HepG2 (cell line): Measurements from ENCODE around the gene LGALS13. TPM values are rescaled to one million over a fixed set of nuclear protein-coding genes. Genes with fewer than 3 reads are reported as not detected.
A peak's percentile ranks its signal among the peaks of the same experiment; 100 is the strongest.

ENCODE experiments used
- ATAC-seq: fragments of 200-7000 bp; cut with Tn5 transposase; 3 replicates; pipeline ENCODE4 v1.9.1; 2020; ENCODE audit warnings: mild to moderate bottlenecking, moderate library complexity
- BruUV-seq: library from RNA; stranded (reverse); fragments of 400-500 nt; replicated peaks from 2 replicates; lab custom pipeline; 2021; lab: Mats Ljungman, UMichigan
- CTCF ChIA-PET: fragments of 300-600 bp; formaldehyde crosslinking; extraction: SDS; loops from one replicate; lab custom pipeline; 2021; ENCODE audit warnings: low total read pairs, inconsistent platforms, low intra/inter-chr PET ratio; lab: Yijun Ruan, JAX
- POLR2A ChIA-PET: fragments of 350-600 bp; sonication (Branson Sonifier 250); formaldehyde crosslinking; loops from one replicate; lab custom pipeline; 2020; ENCODE audit warnings: antibody characterized with exemption, inconsistent platforms; lab: Yijun Ruan, JAX
- DNase-seq: peaks from one replicate; pipeline ENCODE4 v3.0.0-alpha.2; 2015; ENCODE audit warnings: low spot score
- FAIRE-seq: peaks from 3 replicates; lab custom pipeline; 2011; peaks lifted over from hg19 to GRCh38; lab: Jason Lieb, UNC
- H2AFZ ChIP-seq: one replicate; pipeline ENCODE4 v1.6.1; 2011; ENCODE audit warnings: low read length, inconsistent platforms
- H3K27ac ChIP-seq: fragments of 300-600 bp; 3 replicates; pipeline ENCODE4 v1.8.0; 2011; ENCODE audit warnings: mixed run types, mild to moderate bottlenecking, mixed read lengths, low read length, inconsistent platforms; ENCODE audit not compliant: insufficient read depth; ENCODE audit errors: extremely low read length
- H3K27me3 ChIP-seq, 2 experiments: fragments of 200-600 bp in 1 of 2; 2 replicates in 1 of 2; 3 replicates in 1 of 2; pipeline versions ENCODE4 v1.6.0 to v1.8.0; 2011; ENCODE audit warnings: low read length in 2 of 2, mild to moderate bottlenecking in 2 of 2, moderate library complexity in 2 of 2, inconsistent platforms in 1 of 2; ENCODE audit not compliant: insufficient read depth in 2 of 2, control insufficient read depth in 1 of 2
- H3K36me3 ChIP-seq, 2 experiments: fragments of 200-600 bp in 1 of 2; replicated peaks in 1 of 2; 2 replicates in 1 of 2; 3 replicates in 1 of 2; pipeline versions ENCODE4 v1.5.1 to v1.8.0; 2011; ENCODE audit warnings: low read length in 2 of 2, inconsistent platforms in 1 of 2; ENCODE audit not compliant: insufficient read depth in 2 of 2, control insufficient read depth in 1 of 2
- H3K4me1 ChIP-seq: 2 replicates; pipeline ENCODE4 v1.5.1; 2012; ENCODE audit warnings: low read length, inconsistent platforms; ENCODE audit not compliant: insufficient read depth
- H3K4me2 ChIP-seq: 2 replicates; pipeline ENCODE4 v1.6.0; 2011; ENCODE audit warnings: low read depth, low read length, inconsistent platforms
- H3K4me3 ChIP-seq, 3 experiments: fragments of 200-600 bp in 1 of 3; sonication (generic), shearing (Covaris generic) in 1 of 3; replicated peaks in 1 of 3; 2 replicates each; pipeline ENCODE4 v1.5.1; 2011 to 2016; ENCODE audit warnings: low read length in 3 of 3, inconsistent platforms in 2 of 3, low read depth in 2 of 3, mild to moderate bottlenecking in 2 of 3, control low read depth in 1 of 3, mixed read lengths in 1 of 3; ENCODE audit not compliant: insufficient read depth in 1 of 3
- H3K79me2 ChIP-seq: one replicate; pipeline ENCODE4 v1.6.1; 2011; ENCODE audit warnings: low read length, inconsistent platforms; ENCODE audit not compliant: insufficient read depth
- H3K9ac ChIP-seq: 2 replicates; pipeline ENCODE4 v1.6.0; 2011; ENCODE audit warnings: mild to moderate bottlenecking, low read depth, low read length, inconsistent platforms; ENCODE audit not compliant: insufficient read depth
- H3K9me3 ChIP-seq: 2 replicates; pipeline ENCODE4 v1.5.1; 2012; ENCODE audit warnings: mild to moderate bottlenecking, low read length
- H4K20me1 ChIP-seq: 2 replicates; pipeline ENCODE4 v1.6.0; 2011; ENCODE audit warnings: inconsistent platforms, mild to moderate bottlenecking, low read length, moderate library complexity; ENCODE audit not compliant: insufficient read depth
- CEBPB ChIP-seq: IDR thresholded peaks from 2 replicates; pipeline ENCODE4 v1.6.1; 2011; ENCODE audit warnings: low read depth, low read length, improper control_type of control experiment, borderline replicate concordance
- HDAC6 ChIP-seq: fragments of 200-600 bp; sonication (generic); IDR thresholded peaks from 2 replicates; pipeline ENCODE4 v1.7.0; 2017; ENCODE audit warnings: mild to moderate bottlenecking, antibody characterized with exemption, low read length, low read depth
- KMT2A ChIP-seq: sonication (generic); formaldehyde crosslinking; IDR thresholded peaks from 2 replicates; pipeline ENCODE4 v1.4.0; 2020; ENCODE audit warnings: missing genetic modification reagents
- PHB2 ChIP-seq: fragments of 450-650 bp; IDR thresholded peaks from 2 replicates; pipeline ENCODE4 v1.6.1; 2018; ENCODE audit not compliant: partially characterized antibody
- TP53 ChIP-seq: sonication (generic); formaldehyde crosslinking; conservative IDR thresholded peaks from 2 replicates; pipeline ENCODE4 v1.4.0; 2020; ENCODE audit warnings: missing genetic modification reagents
- ZBTB26 ChIP-seq: IDR thresholded peaks from 2 replicates; pipeline ENCODE4 v1.6.1; 2016; ENCODE audit warnings: missing compliant biosample characterization, missing genetic modification reagents, borderline replicate concordance
- WGBS: methylation state at CpG from one replicate; pipeline ENCODE4 v1.1.6; 2017; ENCODE audit warnings: low lambda C conversion rate; 5-methylcytosine and 5-hydroxymethylcytosine counted together
- in situ Hi-C: cut with HindIII; loops from 2 replicates; pipeline ENCODE4 v1.10.0; 2017; ENCODE audit warnings: low pct_unique_long_range_greater_than_20kb; ENCODE audit not compliant: extremely low pct_ligation_motif_present
- intact Hi-C: fragments of 100-400 bp; cut with micrococcal nuclease; formaldehyde crosslinking; loops from one replicate; pipeline ENCODE4 v1.10.0; 2022; ENCODE audit not compliant: unreplicated experiment
- polyA plus RNA-seq, 8 experiments: library from polyadenylated mRNA; depleted of rRNA in 3 of 8; stranded (reverse) in 7 of 8; unstranded in 1 of 8; fragments of >200 nt; fragmentation: Illumina TruSeq in 4 of 8; extraction: Trizol in 4 of 8; gene quantifications; 2 replicates each; pipeline versions ENCODE4 v1.2.1 to v1.2.3, GENCODE V29; 2011 to 2016; ENCODE audit warnings: low read depth in 4 of 8, missing spikeins in 1 of 8, mixed read lengths in 1 of 8; ENCODE audit not compliant: insufficient read depth in 1 of 8
- total RNA-seq, 5 experiments: library from RNA; depleted of rRNA; stranded (reverse); fragments of >200 nt; fragmentation: Illumina TruSeq; extraction: Trizol; gene quantifications; 2 replicates each; pipeline ENCODE4 v1.2.3, GENCODE V29; 2016; ENCODE audit warnings: low read depth in 1 of 5
- TF ChIP-seq, protein P1 (sequence below): sonication (generic); formaldehyde crosslinking; IDR thresholded peaks from 2 replicates; pipeline ENCODE4 v1.9.0; 2021; ENCODE audit warnings: missing genetic modification reagents, mild to moderate bottlenecking, borderline replicate concordance

The LGALS13 gene
- total and polyA plus RNA-seq, 2 of the 13 experiments (the other 11 are each of a cell fraction or from before 2014, with no cell fraction given), result not detected

DNA sequence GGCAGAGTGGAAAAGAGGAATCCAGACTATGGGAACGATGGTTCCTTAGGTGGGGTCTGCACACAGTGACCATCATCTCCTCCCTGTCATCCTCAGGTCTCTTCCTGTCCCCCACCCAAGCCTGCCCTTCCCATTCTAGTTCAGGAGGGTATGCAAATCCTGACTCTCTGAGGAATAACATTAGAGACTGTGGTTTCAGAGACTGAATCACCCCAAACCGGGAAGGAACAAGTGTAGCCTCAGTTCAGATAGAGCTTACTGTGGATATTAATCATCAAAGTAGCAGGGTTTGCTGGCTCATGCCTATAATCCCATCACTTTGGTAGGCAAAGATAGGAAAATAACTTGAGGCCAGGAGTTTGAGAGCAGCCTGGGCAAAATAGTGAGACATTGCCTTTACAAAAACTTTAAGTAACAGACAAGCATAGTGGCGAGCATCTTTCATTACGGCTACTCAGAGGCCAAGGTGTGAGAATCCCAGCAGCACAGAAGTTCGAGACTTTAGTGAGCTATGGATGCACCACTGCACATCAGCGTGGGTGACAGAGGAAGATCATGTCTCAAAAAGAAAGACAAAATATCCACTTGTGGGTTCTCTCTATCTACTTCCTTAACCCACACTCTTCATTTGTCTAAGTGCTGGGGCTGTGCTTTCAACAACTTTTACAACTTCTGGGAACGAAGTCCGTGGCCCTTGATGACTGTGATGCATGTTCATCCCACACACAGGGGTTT lies 19.3 kb upstream of the LGALS13 start (continued):
- no peak for TF ChIP-seq ZBTB26 (CRISPR knock-in tag)
- TF ChIP-seq, protein P1, sequence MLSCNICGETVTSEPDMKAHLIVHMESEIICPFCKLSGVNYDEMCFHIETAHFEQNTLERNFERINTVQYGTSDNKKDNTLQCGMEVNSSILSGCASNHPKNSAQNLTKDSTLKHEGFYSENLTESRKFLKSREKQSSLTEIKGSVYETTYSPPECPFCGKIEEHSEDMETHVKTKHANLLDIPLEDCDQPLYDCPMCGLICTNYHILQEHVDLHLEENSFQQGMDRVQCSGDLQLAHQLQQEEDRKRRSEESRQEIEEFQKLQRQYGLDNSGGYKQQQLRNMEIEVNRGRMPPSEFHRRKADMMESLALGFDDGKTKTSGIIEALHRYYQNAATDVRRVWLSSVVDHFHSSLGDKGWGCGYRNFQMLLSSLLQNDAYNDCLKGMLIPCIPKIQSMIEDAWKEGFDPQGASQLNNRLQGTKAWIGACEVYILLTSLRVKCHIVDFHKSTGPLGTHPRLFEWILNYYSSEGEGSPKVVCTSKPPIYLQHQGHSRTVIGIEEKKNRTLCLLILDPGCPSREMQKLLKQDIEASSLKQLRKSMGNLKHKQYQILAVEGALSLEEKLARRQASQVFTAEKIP (CRISPR knock-in tag), result no peak
- TF ChIP-seq PHB2, result no peak
- no peak for TF ChIP-seq HDAC6
- no peak for TF ChIP-seq TP53 (CRISPR knock-in tag)

DNA sequence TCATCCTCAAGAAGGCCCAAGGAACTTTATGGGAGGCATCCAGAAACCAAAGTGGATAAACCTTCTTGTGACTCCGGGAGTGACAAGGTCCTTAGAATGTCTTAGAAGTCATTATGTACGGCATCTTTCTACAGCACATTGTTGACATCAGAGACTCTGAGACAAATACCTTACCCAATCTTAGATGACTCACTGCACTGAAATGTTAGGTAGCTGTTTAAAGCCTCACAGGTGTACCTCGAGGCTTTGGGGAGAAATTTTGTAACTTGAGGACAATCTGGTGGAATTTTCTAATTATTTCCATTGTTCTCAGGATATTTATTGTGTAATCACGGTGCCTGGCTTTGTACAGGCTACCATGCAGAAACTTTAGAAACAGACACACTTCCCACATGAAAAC lies 14.8 kb upstream of the LGALS13 start:
- no peak overlapping the region for H3K4me2 ChIP-seq
- ATAC-seq, result no peak
- POLR2A ChIA-PET, result no interaction called here
- intact Hi-C loops, result no loop called here
- no peak for FAIRE-seq
- H3K4me1 ChIP-seq, result no peaks in the 10 kb centered on the region
- no TSS peak for BruUV-seq
- no peak overlapping the region for H3K27ac ChIP-seq
- WGBS, result 0% methylated on average over 4 of the region's 4 CpGs
- in situ Hi-C loops, result no loop called here
- no peaks in the 10 kb centered on the region for H3K36me3 ChIP-seq
- 0 out of 5 replicates have a peak, but pooled peaks cover 0 to 5% of the 10 kb centered on the region in 2 experiments for H3K27me3 ChIP-seq
- no peak overlapping the region for H3K4me3 ChIP-seq
- no peaks in the 10 kb centered on the region for H4K20me1 ChIP-seq
- no peak overlapping the region for H3K9ac ChIP-seq
- no peaks in the 10 kb centered on the region for H3K9me3 ChIP-seq
- TF ChIP-seq CEBPB (0 out of 2 replicates have a peak, but pooled peaks have one; percentile 6), KMT2A (no peak)
- no peaks in the 10 kb centered on the region for H3K79me2 ChIP-seq
- no peak overlapping the region for H2AFZ ChIP-seq
- CTCF ChIA-PET, result no interaction called here
- DNase-seq, result no peak
